CMK (cell line): ENCODE results near the gene DIO1.

Experiments used
- DNase-seq: peaks from one replicate; pipeline ENCODE4 v3.0.0-alpha.2; 2010; ENCODE audit warnings: low read depth

DIO1 gene

DNA sequence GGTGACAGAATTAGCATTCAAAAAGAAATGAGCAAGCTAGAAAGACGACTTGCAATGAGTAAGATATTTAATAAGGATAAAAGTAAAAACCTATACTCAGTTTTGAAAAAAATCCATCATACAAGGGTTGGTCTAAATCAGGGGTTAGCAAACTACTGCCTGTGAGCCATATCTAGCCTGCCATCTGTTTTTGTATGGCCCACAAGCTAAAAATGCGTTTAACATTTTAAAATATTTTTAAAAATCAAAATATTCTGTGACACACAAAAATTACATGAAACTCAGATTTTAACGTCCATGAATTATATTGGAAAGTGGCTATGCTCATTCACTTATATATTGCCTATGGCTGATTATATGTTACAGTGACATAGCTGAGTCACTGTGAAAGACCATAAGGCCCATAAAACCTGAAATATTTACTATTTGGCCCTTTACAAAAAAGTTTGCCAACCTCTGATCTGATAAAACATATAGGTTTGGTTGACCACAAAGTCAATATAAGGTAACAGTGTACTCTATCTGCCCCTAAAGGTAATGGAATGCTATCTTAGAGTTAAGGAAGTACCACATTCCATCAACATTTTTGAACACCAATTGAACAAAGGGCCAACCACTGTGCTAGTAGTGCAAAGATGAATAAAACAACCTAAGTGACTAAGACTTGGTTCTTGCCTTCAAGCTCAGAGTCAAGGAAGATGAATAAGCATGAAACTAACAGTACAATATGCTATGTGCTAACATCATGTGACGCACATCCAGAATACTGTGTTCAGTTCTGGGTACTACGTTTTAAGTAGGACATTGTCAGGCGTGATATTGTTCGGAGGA is 48.4 kb downstream of the DIO1 start:
- no peak for DNase-seq

GRCh38 chr1:53943090-53943489 is 49.1 kb downstream of the DIO1 start:
- no peak for DNase-seq

GRCh38 chr1:53943490-53944043 is 49.6 kb downstream of the DIO1 start:
- no peak for DNase-seq

DNA sequence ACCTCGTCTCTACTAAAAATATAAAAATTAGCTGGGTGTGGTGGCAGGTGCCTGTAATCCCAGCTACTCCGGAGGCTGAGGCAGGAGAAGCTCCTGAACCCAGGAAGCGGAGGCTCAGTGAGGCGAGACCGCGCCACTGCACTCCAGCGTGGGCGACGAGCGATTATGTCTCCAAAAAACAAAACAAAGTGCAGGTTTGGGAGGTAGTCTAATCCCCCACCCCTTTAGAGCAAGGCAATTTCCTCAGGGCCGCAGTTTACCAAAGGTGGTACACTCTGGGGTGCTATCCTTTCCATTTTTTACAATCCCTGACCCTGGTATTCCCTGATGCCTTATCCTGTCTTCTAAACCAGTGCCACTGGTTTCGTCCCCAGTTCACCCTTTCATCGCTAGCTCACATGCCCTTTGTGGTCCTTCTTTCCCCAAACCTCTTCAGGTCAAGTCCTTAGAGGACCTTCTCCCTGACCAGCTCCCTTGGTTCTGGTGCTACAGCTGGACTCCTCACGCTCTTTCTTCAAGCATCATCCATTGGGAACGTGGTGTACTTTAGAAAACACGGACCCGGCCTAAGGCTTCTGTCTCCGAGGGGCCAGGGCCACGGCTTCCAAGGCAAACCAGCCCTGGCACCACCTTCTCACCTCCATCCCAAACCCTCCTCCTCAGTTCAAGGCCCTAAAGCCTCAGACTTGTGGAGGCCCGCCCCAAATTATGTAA is 50.6 kb downstream of the DIO1 start:
- no peak for DNase-seq

DNA sequence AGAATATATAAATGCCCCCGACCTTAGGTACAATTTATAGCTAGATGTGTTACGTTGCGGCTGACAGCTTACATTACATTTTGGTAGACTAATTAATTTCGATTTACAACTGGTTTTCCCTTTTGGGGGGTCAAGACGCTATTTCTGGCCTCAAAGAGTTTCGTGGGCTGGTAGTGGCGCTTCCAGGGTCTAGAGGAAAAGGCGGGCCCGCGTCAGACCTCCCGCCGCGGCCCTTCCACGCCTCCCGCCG is 51.1 kb downstream of the DIO1 start:
- DNase-seq, result no peak

DNA sequence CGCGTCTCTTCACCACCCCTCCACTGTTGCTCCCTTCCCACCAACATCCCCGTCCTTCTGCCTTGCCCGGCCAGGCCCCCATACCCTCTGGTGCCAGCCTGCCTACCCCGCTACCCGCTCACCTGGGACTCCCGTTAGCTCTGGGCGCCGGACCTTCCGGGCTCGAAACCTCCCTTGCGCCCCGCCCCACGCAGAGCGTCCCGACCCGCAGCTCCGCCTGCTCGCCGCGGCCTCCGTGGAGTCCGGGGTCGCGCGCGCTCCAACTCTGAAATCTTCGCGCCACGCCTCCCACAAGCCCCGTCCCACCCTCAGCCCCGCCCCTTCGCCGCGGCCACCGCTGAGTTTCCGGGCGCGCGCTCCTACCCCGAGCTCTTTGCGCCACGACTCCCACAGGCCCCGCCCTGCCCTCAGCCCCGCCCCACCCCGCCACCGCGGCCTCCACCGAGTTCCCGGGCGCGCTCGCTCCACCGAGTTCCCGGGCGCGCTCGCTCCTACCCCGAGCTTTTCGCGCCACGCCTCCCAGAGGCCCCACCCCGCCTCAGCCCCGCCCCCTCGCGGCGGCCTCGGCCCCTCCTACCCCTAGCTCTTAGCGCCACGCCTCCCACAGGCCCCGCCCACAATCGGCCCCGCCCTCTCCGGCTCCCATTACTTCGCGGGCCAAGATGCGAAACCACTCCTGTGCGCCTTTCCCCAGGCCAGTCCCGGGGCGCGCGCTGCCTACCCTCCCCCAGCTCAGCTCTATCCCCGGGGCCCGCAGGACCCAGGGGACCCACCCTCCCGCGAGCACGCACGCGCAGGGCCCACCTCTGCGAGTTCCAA is 51.7 kb downstream of the DIO1 start, which contains the start of gene IFT25:
TSS of gene IFT25 (minus strand) at position 267 of the 819 bp plus-strand sequence. CDS start 5,617 bp downstream, outside the sequence.
- DNase-seq, result peak; percentile 91

GRCh38 chr1:53946252-53947171 is 52.5 kb downstream of the DIO1 start, which contains the start of gene LRRC42:
Gene LRRC42 (plus strand): TSS chr1:53946350. CDS start chr1:53952000, 5,650 bp downstream.
- peak; percentile 68 for DNase-seq

GRCh38 chr1:53947172-53947907 is 53.4 kb downstream of the DIO1 start:
- DNase-seq, result no peak

DNA sequence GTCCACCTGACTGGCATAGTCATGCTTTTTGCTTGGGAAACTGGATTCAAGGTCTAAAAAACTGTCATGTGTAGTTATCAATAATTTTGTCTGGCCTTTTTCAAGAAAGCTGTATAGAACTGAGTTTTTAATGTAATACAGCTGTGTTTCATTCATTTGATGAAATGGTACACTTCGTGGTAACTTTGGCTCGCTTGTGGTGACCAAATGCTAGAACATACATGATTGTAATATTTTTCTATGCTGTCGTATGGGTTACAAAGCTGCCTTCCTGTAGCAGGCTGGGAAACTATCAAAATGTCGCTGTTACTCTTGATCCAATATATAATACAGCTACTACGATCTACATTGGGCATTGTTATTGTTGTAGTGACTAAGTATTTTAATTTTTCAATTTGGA is 54.3 kb downstream of the DIO1 start:
- no peak for DNase-seq

- DNase-seq, result no peak
Measured at GRCh38 chr1:53949023-53949990, 55.3 kb downstream of the DIO1 start.

GRCh38 chr1:53951697-53952096 is 57.7 kb downstream of the DIO1 start:
- DNase-seq, result no peak

- no peak for DNase-seq
Measured at GRCh38 chr1:53954128-53954527, 60.1 kb downstream of the DIO1 start.

GRCh38 chr1:53956308-53957168 is 62.6 kb downstream of the DIO1 start:
- no peak for DNase-seq

DNA sequence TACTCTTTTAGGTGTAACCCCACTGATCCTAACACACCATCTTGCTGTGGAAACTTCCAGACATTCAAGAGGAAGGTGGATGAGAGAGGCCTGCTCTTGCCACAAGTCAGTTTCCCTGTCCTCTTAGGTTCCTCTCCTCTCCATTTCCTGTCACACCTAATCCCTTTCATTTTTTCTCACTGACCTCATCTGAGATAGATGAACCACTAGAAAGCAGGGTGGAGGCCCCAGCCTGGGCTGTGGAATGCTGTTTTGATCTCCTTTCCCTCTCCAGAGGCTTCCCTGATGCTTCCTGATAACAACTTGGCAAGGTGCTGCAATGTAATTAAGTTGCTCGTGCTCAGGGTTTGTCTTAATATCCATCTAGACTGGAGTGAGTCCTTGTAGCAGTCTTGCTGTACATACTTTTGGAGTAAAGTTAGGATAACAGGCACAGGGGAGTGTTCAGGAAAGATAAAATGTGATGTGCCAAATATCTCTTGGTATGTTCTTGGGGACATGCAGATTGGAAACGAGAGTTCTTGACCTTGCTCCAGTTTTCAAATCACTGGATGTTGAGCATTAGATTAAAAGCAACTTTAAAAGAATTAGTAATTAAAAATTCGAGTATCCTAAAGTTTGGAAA is 63.3 kb downstream of the DIO1 start:
- DNase-seq, result no peak

DNA sequence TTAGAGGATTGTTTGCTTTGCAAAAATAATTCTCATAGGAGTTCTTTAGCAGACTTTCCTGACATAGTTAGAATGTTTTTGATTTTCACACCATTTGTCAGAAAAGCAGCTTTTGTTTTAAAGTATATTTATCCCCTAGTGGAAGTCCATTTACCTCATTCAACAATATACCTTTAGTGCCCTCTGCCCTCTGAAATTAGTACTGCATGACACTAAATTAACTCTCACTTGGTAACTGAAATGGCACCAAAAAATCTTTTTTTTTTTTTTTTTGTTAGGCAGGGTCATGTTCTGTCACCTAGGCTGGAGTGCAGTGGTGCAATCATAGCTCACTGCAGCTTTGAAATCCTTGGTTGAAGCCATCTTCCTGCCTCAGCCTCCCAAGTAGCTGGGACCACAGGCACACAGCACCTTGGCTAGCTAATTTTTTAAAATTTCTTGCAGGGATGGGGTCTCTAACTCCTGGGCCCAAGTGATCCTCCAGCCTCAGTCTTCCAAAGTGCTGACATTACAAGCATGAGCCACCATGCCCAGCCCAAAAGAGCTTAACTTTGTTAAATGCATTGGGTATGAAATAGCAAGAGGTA is 65.8 kb downstream of the DIO1 start:
- DNase-seq, result no peak
